IMR-90 (cell line): ENCODE data around the gene FCHSD2.

ENCODE experiments used
- BHLHE40 ChIP-seq: fragments of 150-350 bp; IDR thresholded peaks from 2 replicates; pipeline ENCODE4 v1.6.1; 2016; ENCODE audit warnings: mild to moderate bottlenecking, low read depth, low read length
- CEBPB ChIP-seq: IDR thresholded peaks from 2 replicates; pipeline ENCODE4 v1.6.1; 2012; ENCODE audit warnings: low read depth, low read length, improper control_type of control experiment
- CHD1 ChIP-seq: IDR thresholded peaks from 2 replicates; pipeline ENCODE4 v1.6.1; 2012; ENCODE audit warnings: low read depth, low read length, improper control_type of control experiment
- MAFK ChIP-seq: IDR thresholded peaks from 2 replicates; pipeline ENCODE4 v1.6.1; 2012; ENCODE audit warnings: low read depth, low read length, improper control_type of control experiment
- MAZ ChIP-seq: IDR thresholded peaks from 2 replicates; pipeline ENCODE4 v1.6.1; 2012; ENCODE audit warnings: low read depth, mild to moderate bottlenecking, low read length, improper control_type of control experiment, moderate library complexity, borderline replicate concordance
- MXI1 ChIP-seq: IDR thresholded peaks from 2 replicates; pipeline ENCODE4 v1.6.1; 2012; ENCODE audit warnings: low read depth, mild to moderate bottlenecking, low read length, moderate library complexity, borderline replicate concordance
- POLR2A ChIP-seq: IDR thresholded peaks from 2 replicates; pipeline ENCODE4 v1.6.1; 2012; ENCODE audit warnings: mild to moderate bottlenecking, low read depth, low read length
- RAD21 ChIP-seq: IDR thresholded peaks from 2 replicates; pipeline ENCODE4 v1.6.1; 2012; ENCODE audit warnings: low read length, improper control_type of control experiment
- RCOR1 ChIP-seq: IDR thresholded peaks from 2 replicates; pipeline ENCODE4 v1.6.1; 2012; ENCODE audit warnings: mild to moderate bottlenecking, low read length, improper control_type of control experiment; ENCODE audit not compliant: insufficient replicate concordance
- RFX5 ChIP-seq: IDR thresholded peaks from 2 replicates; pipeline ENCODE4 v1.8.0; 2012; ENCODE audit warnings: low read depth, mild to moderate bottlenecking, low read length, moderate library complexity
- SMC3 ChIP-seq: fragments of 150-350 bp; IDR thresholded peaks from 2 replicates; pipeline ENCODE4 v1.6.1; 2016; ENCODE audit warnings: low read depth, mild to moderate bottlenecking, antibody characterized with exemption, low read length, moderate library complexity
- USF2 ChIP-seq: fragments of 150-350 bp; IDR thresholded peaks from 2 replicates; pipeline ENCODE4 v1.6.1; 2017; ENCODE audit warnings: mild to moderate bottlenecking, antibody characterized with exemption, low read length, low read depth
- TF ChIP-seq, protein P1 (sequence below): conservative IDR thresholded peaks from 2 replicates; pipeline ENCODE4 v1.5.1; 2012; ENCODE audit warnings: mild to moderate bottlenecking, low read depth, low read length, improper control_type of control experiment
- TF ChIP-seq, protein P2 (sequence below): fragments of 150-350 bp; IDR thresholded peaks from 2 replicates; pipeline ENCODE4 v1.6.1; 2016; ENCODE audit warnings: low read depth, mild to moderate bottlenecking, low read length, moderate library complexity, borderline replicate concordance

GRCh38 chr11:72904016-72904415 lies 238.1 kb downstream of the FCHSD2 start:
- TF ChIP-seq, protein P1, sequence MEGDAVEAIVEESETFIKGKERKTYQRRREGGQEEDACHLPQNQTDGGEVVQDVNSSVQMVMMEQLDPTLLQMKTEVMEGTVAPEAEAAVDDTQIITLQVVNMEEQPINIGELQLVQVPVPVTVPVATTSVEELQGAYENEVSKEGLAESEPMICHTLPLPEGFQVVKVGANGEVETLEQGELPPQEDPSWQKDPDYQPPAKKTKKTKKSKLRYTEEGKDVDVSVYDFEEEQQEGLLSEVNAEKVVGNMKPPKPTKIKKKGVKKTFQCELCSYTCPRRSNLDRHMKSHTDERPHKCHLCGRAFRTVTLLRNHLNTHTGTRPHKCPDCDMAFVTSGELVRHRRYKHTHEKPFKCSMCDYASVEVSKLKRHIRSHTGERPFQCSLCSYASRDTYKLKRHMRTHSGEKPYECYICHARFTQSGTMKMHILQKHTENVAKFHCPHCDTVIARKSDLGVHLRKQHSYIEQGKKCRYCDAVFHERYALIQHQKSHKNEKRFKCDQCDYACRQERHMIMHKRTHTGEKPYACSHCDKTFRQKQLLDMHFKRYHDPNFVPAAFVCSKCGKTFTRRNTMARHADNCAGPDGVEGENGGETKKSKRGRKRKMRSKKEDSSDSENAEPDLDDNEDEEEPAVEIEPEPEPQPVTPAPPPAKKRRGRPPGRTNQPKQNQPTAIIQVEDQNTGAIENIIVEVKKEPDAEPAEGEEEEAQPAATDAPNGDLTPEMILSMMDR = no peak
- TF ChIP-seq RFX5 (no peak), RCOR1 (no peak), USF2 (no peak), MXI1 (no peak), CHD1 (no peak), POLR2A (no peak), MAZ (no peak), CEBPB (no peak), RAD21 (no peak), MAFK (no peak), BHLHE40 (no peak), SMC3 (no peak)
- TF ChIP-seq, protein P2, sequence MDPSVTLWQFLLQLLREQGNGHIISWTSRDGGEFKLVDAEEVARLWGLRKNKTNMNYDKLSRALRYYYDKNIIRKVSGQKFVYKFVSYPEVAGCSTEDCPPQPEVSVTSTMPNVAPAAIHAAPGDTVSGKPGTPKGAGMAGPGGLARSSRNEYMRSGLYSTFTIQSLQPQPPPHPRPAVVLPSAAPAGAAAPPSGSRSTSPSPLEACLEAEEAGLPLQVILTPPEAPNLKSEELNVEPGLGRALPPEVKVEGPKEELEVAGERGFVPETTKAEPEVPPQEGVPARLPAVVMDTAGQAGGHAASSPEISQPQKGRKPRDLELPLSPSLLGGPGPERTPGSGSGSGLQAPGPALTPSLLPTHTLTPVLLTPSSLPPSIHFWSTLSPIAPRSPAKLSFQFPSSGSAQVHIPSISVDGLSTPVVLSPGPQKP = no peak
